PC-9 (cell line): ENCODE results near the gene MTCL1. TPM values are rescaled to one million over a fixed set of nuclear protein-coding genes. Genes with fewer than 3 reads are reported as not detected.
A peak's percentile ranks its signal among the peaks of the same experiment; 100 is the strongest.

Experiments
- BruUV-seq: library from RNA; stranded (reverse); fragments of 400-500 nt; replicated peaks from 2 replicates; lab custom pipeline; 2021; lab: Mats Ljungman, UMichigan
- CTCF ChIA-PET: fragments of 300-600 bp; sonication (Branson Sonifier 250); formaldehyde crosslinking; loops from one replicate; lab custom pipeline; 2022; ENCODE audit warnings: antibody characterized with exemption; lab: Charles Lee
- POLR2A ChIA-PET: fragments of 300-600 bp; sonication (Branson Sonifier 250); formaldehyde crosslinking; loops from one replicate; lab custom pipeline; 2022; ENCODE audit warnings: antibody characterized with exemption; ENCODE audit not compliant: unreplicated experiment; lab: Charles Lee
- DNase-seq, 2 experiments: peaks; one replicate each; pipeline versions ENCODE4 v3.0.0 to v3.0.0-alpha.2; 2015 to 2022; ENCODE audit warnings: mixed read lengths in 1 of 2
- H2AFZ ChIP-seq: fragments of 200-600 bp; sonication (generic); 2 replicates; pipeline ENCODE4 v1.8.1; 2017; ENCODE audit warnings: antibody characterized with exemption
- H3F3A ChIP-seq: fragments of 200-600 bp; sonication (generic); 2 replicates; pipeline ENCODE4 v1.8.1; 2017; ENCODE audit warnings: antibody characterized with exemption, mild to moderate bottlenecking, low read depth; ENCODE audit not compliant: insufficient read depth
- H3K27ac ChIP-seq: fragments of 200-600 bp; sonication (generic); 2 replicates; pipeline ENCODE4 v1.6.1; 2016; ENCODE audit warnings: mixed run types
- H3K27me3 ChIP-seq: fragments of 200-600 bp; sonication (generic); 2 replicates; pipeline ENCODE4 v1.6.1; 2016; ENCODE audit warnings: low read depth, mixed run types; ENCODE audit not compliant: insufficient read depth
- H3K36me3 ChIP-seq: fragments of 200-600 bp; sonication (generic); 2 replicates; pipeline ENCODE4 v1.6.1; 2016; ENCODE audit warnings: low read depth, mixed run types
- H3K4me1 ChIP-seq: fragments of 200-600 bp; sonication (generic); replicated peaks from 2 replicates; pipeline ENCODE4 v1.6.1; 2016; ENCODE audit warnings: mixed run types; ENCODE audit not compliant: insufficient read depth
- H3K4me2 ChIP-seq: fragments of 200-600 bp; sonication (generic); 2 replicates; pipeline ENCODE4 v1.6.1; 2017; ENCODE audit warnings: mixed run types
- H3K4me3 ChIP-seq: fragments of 200-600 bp; sonication (generic); 2 replicates; pipeline ENCODE4 v1.6.1; 2016; ENCODE audit warnings: mixed run types
- H3K79me2 ChIP-seq: fragments of 200-600 bp; sonication (generic); 2 replicates; pipeline ENCODE4 v1.6.1; 2017; ENCODE audit warnings: low read depth, mixed run types
- H3K9me2 ChIP-seq: fragments of 200-600 bp; sonication (generic); 2 replicates; pipeline ENCODE4 v1.8.1; 2017; ENCODE audit warnings: mild to moderate bottlenecking; ENCODE audit not compliant: insufficient read depth
- H3K9me3 ChIP-seq: fragments of 200-600 bp; sonication (generic); 2 replicates; pipeline ENCODE4 v1.8.1; 2016; ENCODE audit warnings: low read depth; ENCODE audit not compliant: insufficient read depth
- H4K20me1 ChIP-seq: fragments of 200-600 bp; sonication (generic); 2 replicates; pipeline ENCODE4 v1.8.1; 2017; ENCODE audit not compliant: insufficient read depth
- CTCF ChIP-seq: fragments of 200-600 bp; sonication (generic); conservative IDR thresholded peaks from 2 replicates; pipeline ENCODE4 v1.6.1; 2017; ENCODE audit warnings: mixed run types, antibody characterized with exemption, mild to moderate bottlenecking, moderate library complexity
- EZH2 ChIP-seq: fragments of 200-600 bp; sonication (generic); IDR thresholded peaks from 2 replicates; pipeline ENCODE4 v1.8.0; 2017; ENCODE audit warnings: antibody characterized with exemption, low read depth
- intact Hi-C: fragments of 100-400 bp; cut with micrococcal nuclease; formaldehyde crosslinking; loops from one replicate; pipeline ENCODE4 v1.10.0; 2022; ENCODE audit not compliant: unreplicated experiment
- total RNA-seq: library from RNA; stranded (reverse); gene quantifications from 2 replicates; pipeline ENCODE4 v1.2.3, GENCODE V29; 2021

Gene MTCL1
- total RNA-seq, 1 experiment from 2014 or later: 29.6 TPM

- H3K27ac ChIP-seq: peak overlapping the region; percentile 68
- H3K36me3 ChIP-seq: no peaks in the 10 kb centered on the region
- no peaks in the 10 kb centered on the region for H4K20me1 ChIP-seq
- H3K4me1 ChIP-seq: peaks cover 85% of the 10 kb centered on the region
- H3K27me3 ChIP-seq: no peaks in the 10 kb centered on the region
- POLR2A ChIA-PET: no interaction called here
- H3K4me2 ChIP-seq: peak overlapping the region; percentile 60
- no peaks in the 10 kb centered on the region for H3K9me2 ChIP-seq
- intact Hi-C loops: loop anchor here (5.0 kb wide), 1 partner anchor 45 kb away; no protein-coding TSS in a partner anchor
- DNase-seq: peak; percentile 23 to 86
- TF ChIP-seq CTCF (no peak), EZH2 (no peak)
- no peaks in the 10 kb centered on the region for H3K79me2 ChIP-seq
- H3F3A ChIP-seq: peaks cover 59% of the 10 kb centered on the region
- peak overlapping the region; percentile 31; the same call in 1 of the 2 replicates for H2AFZ ChIP-seq
- CTCF ChIA-PET: no interaction called here
- no TSS peak for BruUV-seq
- H3K9me3 ChIP-seq: no peaks in the 10 kb centered on the region
- no peak overlapping the region for H3K4me3 ChIP-seq
These were observed 91.8 kb downstream of the MTCL1 start for GRCh38 chr18:8797206-8797605.

GRCh38 chr18:8799001-8799400 lies 93.6 kb downstream of the MTCL1 start:
- Histone ChIP-seq H3K79me2 (no peaks in the 10 kb centered on the region), H3K4me3 (no peak overlapping the region), H3K4me2 (peak overlapping the region; percentile 73; the same call in 1 of the 2 replicates), H3K27me3 (no peaks in the 10 kb centered on the region), H4K20me1 (no peaks in the 10 kb centered on the region), H2AFZ (no peak overlapping the region), H3K27ac (peak overlapping the region; percentile 97), H3K9me3 (no peaks in the 10 kb centered on the region), H3K36me3 (no peaks in the 10 kb centered on the region), H3K9me2 (no peaks in the 10 kb centered on the region), H3F3A (peaks cover 56% of the 10 kb centered on the region), H3K4me1 (peaks cover 91% of the 10 kb centered on the region)
- intact Hi-C loops: loop anchor here (1.0 to 5.0 kb wide), 2 partner anchors 43 to 180 kb away; no protein-coding TSS in a partner anchor
- POLR2A ChIA-PET: interaction anchor here (0.7 kb wide), 1 partner anchor 69 kb away, joined by 3 read pairs; no protein-coding TSS in a partner anchor
- no TSS peak for BruUV-seq
- DNase-seq: peak in 1 of 2 experiments; percentile 70
- CTCF ChIA-PET: interaction anchor here (0.6 kb wide), 1 partner anchor 190 kb away, joined by 5 read pairs; the partner anchor contains the start of gene RAB12
- TF ChIP-seq CTCF (no peak), EZH2 (no peak)

GRCh38 chr18:8799596-8800441 lies 94.5 kb downstream of the MTCL1 start:
- H3K27ac ChIP-seq: peak overlapping the region; percentile 97
- BruUV-seq: TSS peak; percentile 89
- peak overlapping the region; percentile 36; the same call in 1 of the 2 replicates for H2AFZ ChIP-seq
- no peaks in the 10 kb centered on the region for H3K27me3 ChIP-seq
- peaks cover 50% of the 10 kb centered on the region for H3F3A ChIP-seq
- TF ChIP-seq CTCF: no peak
- TF ChIP-seq EZH2: no peak
- POLR2A ChIA-PET: interaction anchor here (0.6 to 1.4 kb wide), 7 partner anchors 18 to 317 kb away, joined by 4 to 30 read pairs (median 11); no protein-coding TSS in a partner anchor
- H3K4me3 ChIP-seq: peak overlapping the region; percentile 41; the same call in 1 of the 2 replicates
- intact Hi-C loops: loop anchor here (1.0 to 5.0 kb wide), 8 partner anchors 42 to 179 kb away; no protein-coding TSS in a partner anchor
- DNase-seq: no peak
- no peaks in the 10 kb centered on the region for H3K9me2 ChIP-seq
- no peaks in the 10 kb centered on the region for H3K79me2 ChIP-seq
- no peaks in the 10 kb centered on the region for H3K36me3 ChIP-seq
- no peaks in the 10 kb centered on the region for H3K9me3 ChIP-seq
- peaks cover 83% of the 10 kb centered on the region for H3K4me1 ChIP-seq
- no peaks in the 10 kb centered on the region for H4K20me1 ChIP-seq
- H3K4me2 ChIP-seq: peak overlapping the region; percentile 73
- CTCF ChIA-PET: interaction anchor here (0.6 to 0.8 kb wide), 3 partner anchors 61 to 1199 kb away, joined by 3 to 6 read pairs (median 4); no protein-coding TSS in a partner anchor
